T-helper 2 cell treated with Interferon-gamma antibody and Interleukin-4, amounts not matched to agents 5 μg/mL and 100 μg/mL, for 36 hours (primary cell): ENCODE measurements around the gene ANKS4B.
"Not testable (repeated sequence)": the region's sequence is repeated elsewhere in the genome, so short reads cannot be mapped to it uniquely, and the experiment has no call there.

Source experiments
- DNase-seq: peaks from one replicate; pipeline ENCODE4 v3.0.0; 2021; ENCODE audit warnings: low spot score
- H3K27ac Mint-ChIP-seq: one replicate; pipeline ENCODE4 v1.8.0; 2021; ENCODE audit warnings: mild to moderate bottlenecking, mixed read lengths
- H3K27me3 Mint-ChIP-seq: one replicate; pipeline ENCODE4 v1.8.0; 2021; ENCODE audit warnings: low read depth, mixed read lengths
- H3K36me3 Mint-ChIP-seq: one replicate; pipeline ENCODE4 v1.8.0; 2021; ENCODE audit warnings: low read depth, mixed read lengths
- H3K4me1 Mint-ChIP-seq: one replicate; pipeline ENCODE4 v1.8.0; 2021; ENCODE audit warnings: low read depth, mixed read lengths
- H3K4me3 Mint-ChIP-seq: one replicate; pipeline ENCODE4 v1.8.0; 2022; ENCODE audit warnings: mild to moderate bottlenecking, moderate library complexity, mixed read lengths
- H3K9me3 Mint-ChIP-seq: one replicate; pipeline ENCODE4 v1.8.0; 2021; ENCODE audit warnings: mixed read lengths

The ANKS4B gene

GRCh38 chr16:21277927-21278706 lies 44.6 kb downstream of the ANKS4B start, which contains the start of gene CRYM:
TSS of gene CRYM (minus strand) at chr16:21278290. CDS start at chr16:21278251, 39 bp downstream.
- no peaks in the 10 kb centered on the region for H3K9me3 Mint-ChIP-seq
- peaks cover 74% of the 10 kb centered on the region for H3K27me3 Mint-ChIP-seq
- H3K27ac Mint-ChIP-seq: no peak within 1 kb of the TSS
- no peaks in the 10 kb centered on the region for H3K36me3 Mint-ChIP-seq
- H3K4me1 Mint-ChIP-seq: no peaks in the 10 kb centered on the region
- peak within 1 kb of the TSS; percentile 51 for H3K4me3 Mint-ChIP-seq
- peak; percentile 29 for DNase-seq

GRCh38 chr16:21279501-21279900 lies 46.0 kb downstream of the ANKS4B start:
- DNase-seq: no peak
- H3K27me3 Mint-ChIP-seq: peaks cover 77% of the 10 kb centered on the region
- no peaks in the 10 kb centered on the region for H3K9me3 Mint-ChIP-seq
- no peak overlapping the region for H3K4me3 Mint-ChIP-seq
- H3K4me1 Mint-ChIP-seq: peaks cover 4% of the 10 kb centered on the region
- no peak overlapping the region for H3K27ac Mint-ChIP-seq
- no peaks in the 10 kb centered on the region for H3K36me3 Mint-ChIP-seq

- Mint-ChIP-seq H3K27me3 (peaks cover 70% of the 10 kb centered on the region), H3K36me3 (no peaks in the 10 kb centered on the region), H3K27ac (no peak overlapping the region), H3K9me3 (no peaks in the 10 kb centered on the region), H3K4me3 (no peak overlapping the region), H3K4me1 (peaks cover 4% of the 10 kb centered on the region)
- no peak for DNase-seq
Observed at GRCh38 chr16:21281698-21282389, 48.3 kb downstream of the ANKS4B start.

GRCh38 chr16:21283521-21284289 lies 50.2 kb downstream of the ANKS4B start:
- H3K4me1 Mint-ChIP-seq: peaks cover 4% of the 10 kb centered on the region
- no peaks in the 10 kb centered on the region for H3K9me3 Mint-ChIP-seq
- no peak overlapping the region for H3K27ac Mint-ChIP-seq
- no peaks in the 10 kb centered on the region for H3K36me3 Mint-ChIP-seq
- DNase-seq: no peak
- H3K27me3 Mint-ChIP-seq: peaks cover 65% of the 10 kb centered on the region
- H3K4me3 Mint-ChIP-seq: peak overlapping the region; percentile 24

GRCh38 chr16:21284414-21284813 lies 50.9 kb downstream of the ANKS4B start:
- H3K4me3 Mint-ChIP-seq: peak overlapping the region; percentile 3

GRCh38 chr16:21285314-21285713 lies 51.8 kb downstream of the ANKS4B start:
- Mint-ChIP-seq H3K4me3 (no peak overlapping the region), H3K9me3 (peaks cover 8% of the 10 kb centered on the region), H3K4me1 (peaks cover 4% of the 10 kb centered on the region), H3K36me3 (no peaks in the 10 kb centered on the region), H3K27me3 (peaks cover 55% of the 10 kb centered on the region), H3K27ac (no peak overlapping the region)
- no peak for DNase-seq

More at GRCh38 chr16:21284414-21284813, 50.9 kb downstream of the ANKS4B start:
- Mint-ChIP-seq H3K36me3 (no peaks in the 10 kb centered on the region), H3K4me1 (peaks cover 4% of the 10 kb centered on the region), H3K9me3 (peaks cover 3% of the 10 kb centered on the region), H3K27me3 (peaks cover 63% of the 10 kb centered on the region), H3K27ac (no peak overlapping the region)
- no peak for DNase-seq

- H3K4me1 Mint-ChIP-seq, H3K4me3 Mint-ChIP-seq, H3K27ac Mint-ChIP-seq, H3K9me3 Mint-ChIP-seq, DNase-seq, H3K36me3 Mint-ChIP-seq: not testable (repeated sequence)
- H3K27me3 Mint-ChIP-seq: peaks cover 53% of the 10 kb centered on the region
Observed at GRCh38 chr16:21289789-21290188, 56.3 kb downstream of the ANKS4B start.

GRCh38 chr16:21300309-21301167 lies 67.0 kb downstream of the ANKS4B start:
- H3K27ac Mint-ChIP-seq: peak overlapping the region; percentile 79
- H3K4me3 Mint-ChIP-seq: peak overlapping the region; percentile 95
- no peaks in the 10 kb centered on the region for H3K36me3 Mint-ChIP-seq
- no peaks in the 10 kb centered on the region for H3K9me3 Mint-ChIP-seq
- peaks cover 21% of the 10 kb centered on the region for H3K4me1 Mint-ChIP-seq
- peak; percentile 68 for DNase-seq
- H3K27me3 Mint-ChIP-seq: peaks cover 48% of the 10 kb centered on the region

- H3K36me3 Mint-ChIP-seq: no peaks in the 10 kb centered on the region
- DNase-seq: peak; percentile 38
- H3K4me1 Mint-ChIP-seq: peaks cover 21% of the 10 kb centered on the region
- peaks cover 45% of the 10 kb centered on the region for H3K27me3 Mint-ChIP-seq
- H3K9me3 Mint-ChIP-seq: no peaks in the 10 kb centered on the region
- H3K4me3 Mint-ChIP-seq: peak overlapping the region; percentile 95
- peak overlapping the region; percentile 79 for H3K27ac Mint-ChIP-seq
Observed at GRCh38 chr16:21301168-21301894, 67.8 kb downstream of the ANKS4B start.

- no peaks in the 10 kb centered on the region for H3K36me3 Mint-ChIP-seq
Observed at GRCh38 chr16:21301895-21302291, 68.4 kb downstream of the ANKS4B start.

GRCh38 chr16:21302454-21302853 lies 69.0 kb downstream of the ANKS4B start:
- DNase-seq: no peak
- peak overlapping the region; percentile 95 for H3K4me3 Mint-ChIP-seq

More at GRCh38 chr16:21301895-21302291, 68.4 kb downstream of the ANKS4B start:
- no peak for DNase-seq
- H3K4me1 Mint-ChIP-seq: peaks cover 21% of the 10 kb centered on the region
- H3K27ac Mint-ChIP-seq: peak overlapping the region; percentile 2
- peaks cover 43% of the 10 kb centered on the region for H3K27me3 Mint-ChIP-seq
- H3K9me3 Mint-ChIP-seq: no peaks in the 10 kb centered on the region
- H3K4me3 Mint-ChIP-seq: peak overlapping the region; percentile 95

GRCh38 chr16:21302898-21303528 lies 69.5 kb downstream of the ANKS4B start:
- DNase-seq: no peak
- peaks cover 40% of the 10 kb centered on the region for H3K27me3 Mint-ChIP-seq
- H3K4me3 Mint-ChIP-seq: no peak overlapping the region
- H3K4me1 Mint-ChIP-seq: peaks cover 21% of the 10 kb centered on the region
- no peak overlapping the region for H3K27ac Mint-ChIP-seq
- no peaks in the 10 kb centered on the region for H3K36me3 Mint-ChIP-seq
- H3K9me3 Mint-ChIP-seq: no peaks in the 10 kb centered on the region

More at GRCh38 chr16:21302454-21302853, 69.0 kb downstream of the ANKS4B start:
- no peaks in the 10 kb centered on the region for H3K36me3 Mint-ChIP-seq
- H3K27me3 Mint-ChIP-seq: peaks cover 41% of the 10 kb centered on the region
- H3K27ac Mint-ChIP-seq: no peak overlapping the region
- H3K4me1 Mint-ChIP-seq: peaks cover 21% of the 10 kb centered on the region
- no peaks in the 10 kb centered on the region for H3K9me3 Mint-ChIP-seq
